Astrocyte of the spinal cord (primary cell): Measurements from ENCODE around the gene ELK4.

Experiments
- DNase-seq: peaks from one replicate; pipeline ENCODE4 v3.0.0; 2011; ENCODE audit warnings: low read depth, low spot score
- H3K4me3 ChIP-seq: 2 replicates; pipeline ENCODE4 v1.5.1; 2011; ENCODE audit warnings: low read depth, mild to moderate bottlenecking, low read length, moderate library complexity
- CTCF ChIP-seq: IDR thresholded peaks from 2 replicates; pipeline ENCODE4 v1.5.1; 2012; ENCODE audit warnings: low read depth, mild to moderate bottlenecking, low read length, inconsistent platforms
- in situ Hi-C: cut with HindIII; loops from 2 replicates; pipeline ENCODE4 v1.10.0; 2017; ENCODE audit warnings: low sequenced_read_pairs

Gene ELK4

GRCh38 chr1:205616563-205617293 is 15.1 kb downstream of the ELK4 start:
- in situ Hi-C loops: no loop called here
- no peak for TF ChIP-seq CTCF

GRCh38 chr1:205615789-205616188 is 16.0 kb downstream of the ELK4 start:
- in situ Hi-C loops: no loop called here
- TF ChIP-seq CTCF: no peak
- no peak overlapping the region for H3K4me3 ChIP-seq
- no peak for DNase-seq

More at GRCh38 chr1:205616563-205617293, 15.1 kb downstream of the ELK4 start:
- H3K4me3 ChIP-seq: no peak overlapping the region
- DNase-seq: no peak

- H3K4me3 ChIP-seq: no peak overlapping the region
- DNase-seq: no peak
- in situ Hi-C loops: no loop called here
- no peak for TF ChIP-seq CTCF
Measured at GRCh38 chr1:205613854-205614412, 17.9 kb downstream of the ELK4 start.

- in situ Hi-C loops: no loop called here
- no peak for TF ChIP-seq CTCF
- no peak overlapping the region for H3K4me3 ChIP-seq
- no peak for DNase-seq
Measured at GRCh38 chr1:205612556-205612955, 19.3 kb downstream of the ELK4 start.

- in situ Hi-C loops: no loop called here
- DNase-seq: no peak
- H3K4me3 ChIP-seq: no peak overlapping the region
Measured at GRCh38 chr1:205612104-205612503, 19.7 kb downstream of the ELK4 start.

GRCh38 chr1:205610901-205611466 is 20.8 kb downstream of the ELK4 start:
- no peak for TF ChIP-seq CTCF
- no peak overlapping the region for H3K4me3 ChIP-seq
- in situ Hi-C loops: no loop called here
- no peak for DNase-seq

More at GRCh38 chr1:205612104-205612503, 19.7 kb downstream of the ELK4 start:
- TF ChIP-seq CTCF: no peak
